Measurements from ENCODE around the gene CDH8. TPM values are rescaled to one million over a fixed set of nuclear protein-coding genes. Genes with fewer than 3 reads are reported as not detected.

The CDH8 gene
- total and polyA plus RNA-seq, 9 donors, result 0.42 to 2.9 (median 1.5) TPM

- Histone ChIP-seq H3K27ac (no peak overlapping the region), H3K9me3 (no peaks in the 10 kb centered on the region), H3K4me1 (ENCODE audit: insufficient read depth) (no peaks in the 10 kb centered on the region), H3K27me3 (no peaks in the 10 kb centered on the region), H3K4me3 (no peak overlapping the region), H3K36me3 (no peaks in the 10 kb centered on the region)
- WGBS, 3 donors, result 92% methylated on average over 1 of the region's 1 CpG
- intact Hi-C loops (cut with DNase I), result no loop called here
- TF ChIP-seq CTCF (IDR thresholded peaks at IDR 0.05) (no peak), EP300 (IDR thresholded peaks at IDR 0.05) (no peak), POLR2A (IDR thresholded peaks at IDR 0.05) (no peak)
- no peak for DNase-seq
These were observed 10.6 kb upstream of the CDH8 start for GRCh38 chr16:62046801-62047200.

GRCh38 chr16:62041401-62041800, 5.2 kb upstream of the CDH8 start:
- H3K36me3 ChIP-seq, result no peaks in the 10 kb centered on the region
- H3K27me3 ChIP-seq, result no peaks in the 10 kb centered on the region
- no peaks in the 10 kb centered on the region for H3K4me1 ChIP-seq (ENCODE audit: insufficient read depth)
- H3K9me3 ChIP-seq, result no peaks in the 10 kb centered on the region
- TF ChIP-seq CTCF (IDR thresholded peaks at IDR 0.05), result no peak
- no peak for TF ChIP-seq EP300 (IDR thresholded peaks at IDR 0.05)
- TF ChIP-seq POLR2A (IDR thresholded peaks at IDR 0.05), result no peak
- no peak overlapping the region for H3K4me3 ChIP-seq
- WGBS, 3 donors, result 4% methylated on average over 4 of the region's 4 CpGs
- no peak overlapping the region for H3K27ac ChIP-seq
- intact Hi-C loops (cut with DNase I), result no loop called here
- DNase-seq, result no peak

GRCh38 chr16:62038646-62039045, 2.4 kb upstream of the CDH8 start:
- intact Hi-C loops (cut with DNase I), result no loop called here
- DNase-seq, result no peak
- 36 to 58% (median 52%) methylated on average over 3 of the region's 3 CpGs for WGBS, 3 donors
- Histone ChIP-seq H3K4me3 (no peak overlapping the region), H3K27me3 (no peaks in the 10 kb centered on the region), H3K27ac (no peak overlapping the region), H3K36me3 (no peaks in the 10 kb centered on the region), H3K4me1 (ENCODE audit: insufficient read depth) (no peaks in the 10 kb centered on the region), H3K9me3 (no peaks in the 10 kb centered on the region)
- TF ChIP-seq CTCF (IDR thresholded peaks at IDR 0.05) (no peak), EP300 (IDR thresholded peaks at IDR 0.05) (no peak), POLR2A (IDR thresholded peaks at IDR 0.05) (no peak)

- H3K27me3 ChIP-seq, result no peaks in the 10 kb centered on the region
- no peaks in the 10 kb centered on the region for H3K4me1 ChIP-seq (ENCODE audit: insufficient read depth)
- no peak overlapping the region for H3K4me3 ChIP-seq
- WGBS, 3 donors, result 76 to 81% (median 76%) methylated on average over 1 of the region's 1 CpG
- no peak overlapping the region for H3K27ac ChIP-seq
- TF ChIP-seq EP300 (IDR thresholded peaks at IDR 0.05) (no peak), POLR2A (IDR thresholded peaks at IDR 0.05) (no peak)
- H3K36me3 ChIP-seq, result no peaks in the 10 kb centered on the region
- intact Hi-C loops (cut with DNase I), result no loop called here
- no peak for DNase-seq
- H3K9me3 ChIP-seq, result no peaks in the 10 kb centered on the region
These were observed 2.0 kb upstream of the CDH8 start for GRCh38 chr16:62038225-62038624.

- DNase-seq, result no peak
- TF ChIP-seq EP300 (IDR thresholded peaks at IDR 0.05) (no peak), POLR2A (IDR thresholded peaks at IDR 0.05) (no peak), CTCF (IDR thresholded peaks at IDR 0.05) (no peak)
- Histone ChIP-seq H3K4me3 (no peak overlapping the region), H3K9me3 (no peaks in the 10 kb centered on the region), H3K4me1 (ENCODE audit: insufficient read depth) (no peaks in the 10 kb centered on the region), H3K36me3 (no peaks in the 10 kb centered on the region), H3K27me3 (no peaks in the 10 kb centered on the region), H3K27ac (no peak overlapping the region)
- intact Hi-C loops (cut with DNase I), result no loop called here
- WGBS, 3 donors, result 3 to 7% (median 5%) methylated on average over 15 of the region's 15 CpGs
These were observed 531 bp upstream of the CDH8 start for GRCh38 chr16:62036802-62037135.
